A673 (cell line): Measurements from ENCODE around the gene RAB24. TPM values are rescaled to one million over a fixed set of nuclear protein-coding genes. Genes with fewer than 3 reads are reported as not detected.

Experiments
- BruUV-seq: library from RNA; stranded (reverse); fragments of 400-500 nt; replicated peaks from 2 replicates; lab custom pipeline; 2021; lab: Mats Ljungman, UMichigan
- CTCF ChIA-PET: fragments of 300-600 bp; sonication (Branson Sonifier 250); formaldehyde crosslinking; loops from one replicate; lab custom pipeline; 2022; ENCODE audit warnings: antibody characterized with exemption; lab: Charles Lee
- POLR2A ChIA-PET: fragments of 300-600 bp; sonication (Branson Sonifier 250); formaldehyde crosslinking; loops from one replicate; lab custom pipeline; 2022; ENCODE audit warnings: antibody characterized with exemption; ENCODE audit not compliant: low non-redundant PET; lab: Charles Lee
- DNase-seq: peaks from one replicate; pipeline ENCODE4 v3.0.0-alpha.2; 2015; ENCODE audit warnings: low spot score
- H3K27ac ChIP-seq: fragments of 200-600 bp; sonication (generic); 2 replicates; pipeline ENCODE4 v1.5.1; 2016; ENCODE audit warnings: mixed run types, low read depth, mild to moderate bottlenecking, mixed read lengths, antibody characterized with exemption, low read length; ENCODE audit not compliant: poor library complexity, severe bottlenecking
- H3K27me3 ChIP-seq: fragments of 200-600 bp; sonication (generic); replicated peaks from 2 replicates; pipeline ENCODE4 v1.6.1; 2017; ENCODE audit warnings: mixed run types, low read depth, mild to moderate bottlenecking, mixed read lengths, antibody characterized with exemption, low read length; ENCODE audit not compliant: insufficient read depth, poor library complexity
- H3K36me3 ChIP-seq: fragments of 200-600 bp; sonication (generic); 2 replicates; pipeline ENCODE4 v1.6.1; 2016; ENCODE audit warnings: mixed run types, mild to moderate bottlenecking, mixed read lengths, antibody characterized with exemption, low read length; ENCODE audit not compliant: insufficient read depth, poor library complexity, severe bottlenecking
- H3K4me1 ChIP-seq: fragments of 200-600 bp; sonication (generic); 2 replicates; pipeline ENCODE4 v1.6.1; 2017; ENCODE audit warnings: mixed run types, mild to moderate bottlenecking, mixed read lengths, antibody characterized with exemption, low read length; ENCODE audit not compliant: insufficient read depth, poor library complexity, severe bottlenecking
- H3K4me3 ChIP-seq: fragments of 200-600 bp; sonication (generic); 2 replicates; pipeline ENCODE4 v1.5.1; 2016; ENCODE audit warnings: low read depth, mixed run types, mild to moderate bottlenecking, mixed read lengths, low read length; ENCODE audit not compliant: poor library complexity, severe bottlenecking
- H3K9me3 ChIP-seq: fragments of 200-600 bp; sonication (generic); 2 replicates; pipeline ENCODE4 v1.6.1; 2016; ENCODE audit warnings: mixed run types, low read depth, mild to moderate bottlenecking, mixed read lengths, antibody characterized with exemption, low read length; ENCODE audit not compliant: poor library complexity, severe bottlenecking
- EZH2 ChIP-seq: fragments of 200-600 bp; sonication (generic); IDR thresholded peaks from 2 replicates; pipeline ENCODE4 v1.6.1; 2017; ENCODE audit warnings: borderline replicate concordance, low read depth, mild to moderate bottlenecking, mixed read lengths, antibody characterized with exemption, low read length; ENCODE audit not compliant: poor library complexity, severe bottlenecking
- intact Hi-C: fragments of 100-400 bp; cut with micrococcal nuclease; formaldehyde crosslinking; loops from one replicate; pipeline ENCODE4 v1.10.0; 2022; ENCODE audit not compliant: unreplicated experiment
- total RNA-seq: library from RNA; stranded (reverse); gene quantifications from 2 replicates; pipeline ENCODE4 v1.2.3, GENCODE V29; 2021
- TF ChIP-seq, protein P1 (sequence below): fragments of 300-800, 200-600 bp; sonication (generic); conservative IDR thresholded peaks from 2 replicates; pipeline ENCODE4 v1.5.1; 2017; ENCODE audit warnings: low read depth, mild to moderate bottlenecking, antibody characterized with exemption, low read length, moderate library complexity, mixed read lengths

Gene RAB24
- total RNA-seq, 1 experiment from 2014 or later, result 16.0 TPM

DNA sequence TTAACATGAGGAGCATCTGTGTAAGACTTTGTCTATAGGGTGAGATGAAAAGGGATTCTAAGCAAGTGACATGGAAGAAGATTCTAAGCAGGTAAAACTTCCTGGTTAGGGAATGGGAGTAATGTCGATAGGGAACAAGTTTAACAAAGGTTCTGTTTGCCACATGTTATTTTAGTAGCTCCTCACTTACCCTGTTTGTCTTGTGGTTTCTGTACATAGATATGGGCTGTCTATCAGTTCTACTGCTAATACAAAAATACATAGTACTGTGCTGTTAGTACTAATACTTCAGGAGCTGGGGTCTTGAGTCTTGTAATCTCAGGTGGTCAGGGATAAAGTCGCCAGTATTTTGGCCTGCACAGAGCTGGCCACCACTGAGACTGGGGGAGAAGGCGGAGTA lies 32.9 kb downstream of the RAB24 start:
- ChIA-PET POLR2A (no interaction called here), CTCF (no interaction called here)
- no peaks in the 10 kb centered on the region for H3K9me3 ChIP-seq
- H3K4me3 ChIP-seq, result no peak overlapping the region
- no TSS peak for BruUV-seq
- no peak for TF ChIP-seq EZH2
- TF ChIP-seq, protein P1, sequence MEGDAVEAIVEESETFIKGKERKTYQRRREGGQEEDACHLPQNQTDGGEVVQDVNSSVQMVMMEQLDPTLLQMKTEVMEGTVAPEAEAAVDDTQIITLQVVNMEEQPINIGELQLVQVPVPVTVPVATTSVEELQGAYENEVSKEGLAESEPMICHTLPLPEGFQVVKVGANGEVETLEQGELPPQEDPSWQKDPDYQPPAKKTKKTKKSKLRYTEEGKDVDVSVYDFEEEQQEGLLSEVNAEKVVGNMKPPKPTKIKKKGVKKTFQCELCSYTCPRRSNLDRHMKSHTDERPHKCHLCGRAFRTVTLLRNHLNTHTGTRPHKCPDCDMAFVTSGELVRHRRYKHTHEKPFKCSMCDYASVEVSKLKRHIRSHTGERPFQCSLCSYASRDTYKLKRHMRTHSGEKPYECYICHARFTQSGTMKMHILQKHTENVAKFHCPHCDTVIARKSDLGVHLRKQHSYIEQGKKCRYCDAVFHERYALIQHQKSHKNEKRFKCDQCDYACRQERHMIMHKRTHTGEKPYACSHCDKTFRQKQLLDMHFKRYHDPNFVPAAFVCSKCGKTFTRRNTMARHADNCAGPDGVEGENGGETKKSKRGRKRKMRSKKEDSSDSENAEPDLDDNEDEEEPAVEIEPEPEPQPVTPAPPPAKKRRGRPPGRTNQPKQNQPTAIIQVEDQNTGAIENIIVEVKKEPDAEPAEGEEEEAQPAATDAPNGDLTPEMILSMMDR, result no peak
- H3K27me3 ChIP-seq, result no peaks in the 10 kb centered on the region
- intact Hi-C loops, result no loop called here
- DNase-seq, result no peak
- no peak overlapping the region for H3K27ac ChIP-seq
- peaks cover 26% of the 10 kb centered on the region for H3K36me3 ChIP-seq
- H3K4me1 ChIP-seq, result peaks cover 10% of the 10 kb centered on the region

DNA sequence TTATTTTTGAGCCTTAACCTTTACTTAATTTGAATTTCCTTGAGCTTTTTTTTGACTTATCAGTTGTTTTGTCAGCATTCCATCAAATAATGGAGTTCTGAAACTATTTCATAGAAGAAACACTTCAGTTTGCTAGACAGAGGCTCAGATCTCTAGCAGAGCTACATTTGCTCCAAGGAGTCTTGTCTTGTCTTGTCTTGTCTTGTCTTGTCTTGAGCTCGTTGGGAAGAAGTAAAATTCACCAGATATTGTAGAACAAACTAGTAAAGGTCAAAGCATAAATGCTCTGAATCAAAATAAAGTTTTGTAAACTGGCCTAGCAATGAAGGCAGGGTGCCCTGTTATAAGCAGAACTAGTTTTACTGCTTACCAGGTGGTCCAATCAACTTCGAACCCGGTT lies 33.5 kb downstream of the RAB24 start:
- CTCF ChIA-PET, result no interaction called here
- POLR2A ChIA-PET, result no interaction called here
- Histone ChIP-seq H3K9me3 (no peaks in the 10 kb centered on the region), H3K4me3 (no peak overlapping the region), H3K4me1 (peaks cover 10% of the 10 kb centered on the region), H3K27me3 (no peaks in the 10 kb centered on the region), H3K27ac (no peak overlapping the region), H3K36me3 (peaks cover 23% of the 10 kb centered on the region)
- intact Hi-C loops, result no loop called here
- TF ChIP-seq EZH2, result no peak
- TF ChIP-seq, protein P1, result no peak
- BruUV-seq, result no TSS peak
- DNase-seq, result no peak

DNA sequence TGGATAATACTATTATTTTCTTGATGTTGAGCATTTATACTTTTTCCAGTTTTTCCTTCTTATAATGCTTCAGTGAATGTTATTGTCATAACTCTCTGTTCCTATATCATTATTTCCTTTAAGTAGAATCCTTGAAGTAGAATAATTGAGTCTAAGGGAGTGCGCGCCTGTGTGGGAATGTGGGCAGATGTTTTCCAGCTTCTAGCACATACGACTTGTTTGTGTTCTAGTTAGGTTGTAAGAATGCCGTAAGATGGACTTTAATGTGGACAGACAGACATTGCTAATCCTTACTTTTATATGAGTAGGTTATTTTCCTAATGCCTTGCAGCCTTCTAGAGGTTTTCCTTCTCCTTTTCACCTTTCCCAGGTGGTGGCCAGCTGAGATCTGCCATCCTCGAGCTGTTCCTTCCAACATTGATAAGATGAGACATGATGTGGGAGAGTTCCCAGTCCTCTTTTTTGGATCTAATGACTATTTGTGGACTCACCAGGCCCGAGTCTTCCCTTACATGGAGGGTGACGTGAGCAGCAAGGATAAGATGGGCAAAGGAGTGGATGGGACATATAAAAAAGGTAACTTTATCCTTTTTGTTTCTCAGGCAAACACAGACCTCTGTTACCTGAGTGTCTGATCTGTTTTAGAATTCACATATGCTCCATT lies 34.2 kb downstream of the RAB24 start:
- ChIA-PET POLR2A (no interaction called here), CTCF (no interaction called here)
- H3K27ac ChIP-seq, result no peak overlapping the region
- H3K27me3 ChIP-seq, result no peaks in the 10 kb centered on the region
- peaks cover 10% of the 10 kb centered on the region for H3K4me1 ChIP-seq
- no peaks in the 10 kb centered on the region for H3K9me3 ChIP-seq
- peaks cover 20% of the 10 kb centered on the region for H3K36me3 ChIP-seq
- no peak overlapping the region for H3K4me3 ChIP-seq
- BruUV-seq, result no TSS peak
- DNase-seq, result no peak
- TF ChIP-seq, protein P1, result no peak
- no peak for TF ChIP-seq EZH2
- intact Hi-C loops, result no loop called here
